ENCODE data around the gene SULT1E1. TPM values are rescaled to one million over a fixed set of nuclear protein-coding genes. Genes with fewer than 3 reads are reported as not detected.

SULT1E1 gene
- polyA plus RNA-seq, 1 donor (not counting 4 experiments of a cell fraction or from before 2014, with no cell fraction given), result 4.6 TPM

DNA sequence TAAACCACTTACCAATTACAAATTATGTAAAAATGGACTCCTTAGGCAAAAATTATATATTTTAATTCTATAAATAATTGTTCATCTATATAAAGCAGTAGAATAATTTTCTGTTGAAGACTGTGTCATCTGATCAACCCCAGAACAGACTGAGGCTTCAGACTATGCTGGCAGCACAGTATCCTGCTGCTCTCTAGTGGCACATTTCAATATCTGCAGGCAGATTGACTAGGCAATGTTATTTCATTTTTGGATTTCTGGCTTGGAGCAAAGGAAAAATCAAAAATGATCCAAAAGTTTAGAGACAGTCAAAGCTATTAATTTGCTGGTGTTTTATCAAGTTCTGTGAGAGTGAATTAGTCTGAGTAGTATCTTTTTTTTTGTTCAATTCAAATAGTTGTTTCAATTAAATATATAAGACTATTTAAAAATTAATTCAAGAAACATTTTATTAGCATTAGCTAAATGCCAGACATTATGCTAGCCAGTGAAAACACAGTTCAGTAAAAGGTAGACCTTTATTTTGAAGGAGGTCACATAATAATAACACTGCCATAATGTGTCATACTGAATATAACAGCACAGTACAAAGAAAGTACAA lies 21.3 kb upstream of the SULT1E1 start:
- Histone ChIP-seq H3K27ac (ENCODE audit: control insufficient read depth, insufficient read depth, low read length) (no peak overlapping the region), H3K79me2 (ENCODE audit: control insufficient read depth, insufficient read depth, low read length) (no peaks in the 10 kb centered on the region), H3K9me1 (ENCODE audit: control insufficient read depth, extremely low read depth, insufficient read depth, low read length) (no peaks in the 10 kb centered on the region), H3K4me1 (ENCODE audit: control insufficient read depth, extremely low read depth, insufficient read depth, low read length) (no peaks in the 10 kb centered on the region), H3K27me3 (ENCODE audit: control insufficient read depth, extremely low read depth, insufficient read depth, low read length) (no peaks in the 10 kb centered on the region), H3K9ac (ENCODE audit: control insufficient read depth, extremely low read depth, insufficient read depth, low read length) (no peak overlapping the region), H3K4me3 (ENCODE audit: control insufficient read depth in 2 of 3, extremely low read depth in 1 of 3, insufficient read depth in 2 of 3, low read depth in 1 of 3, low read length in 3 of 3) (no peak overlapping the region), H4K20me1 (ENCODE audit: control insufficient read depth, extremely low read depth, insufficient read depth, low read length) (no peaks in the 10 kb centered on the region), H3K36me3 (ENCODE audit: control insufficient read depth in 2 of 2, extremely low read depth in 1 of 2, insufficient read depth in 2 of 2, low read length in 2 of 2) (no peaks in the 10 kb centered on the region), H2AFZ (ENCODE audit: control insufficient read depth, low read length) (no peak overlapping the region), H3K9me3 (ENCODE audit: control insufficient read depth, low read depth, low read length) (no peaks in the 10 kb centered on the region), H3K4me2 (ENCODE audit: control insufficient read depth, extremely low read depth, insufficient read depth, low read depth, low read length) (no peak overlapping the region)
- peak; percentile 62 for FAIRE-seq
- TF ChIP-seq EZH2 (IDR thresholded peaks at IDR 0.05; ENCODE audit: low read length), result no peak
- TF ChIP-seq, protein P1, sequence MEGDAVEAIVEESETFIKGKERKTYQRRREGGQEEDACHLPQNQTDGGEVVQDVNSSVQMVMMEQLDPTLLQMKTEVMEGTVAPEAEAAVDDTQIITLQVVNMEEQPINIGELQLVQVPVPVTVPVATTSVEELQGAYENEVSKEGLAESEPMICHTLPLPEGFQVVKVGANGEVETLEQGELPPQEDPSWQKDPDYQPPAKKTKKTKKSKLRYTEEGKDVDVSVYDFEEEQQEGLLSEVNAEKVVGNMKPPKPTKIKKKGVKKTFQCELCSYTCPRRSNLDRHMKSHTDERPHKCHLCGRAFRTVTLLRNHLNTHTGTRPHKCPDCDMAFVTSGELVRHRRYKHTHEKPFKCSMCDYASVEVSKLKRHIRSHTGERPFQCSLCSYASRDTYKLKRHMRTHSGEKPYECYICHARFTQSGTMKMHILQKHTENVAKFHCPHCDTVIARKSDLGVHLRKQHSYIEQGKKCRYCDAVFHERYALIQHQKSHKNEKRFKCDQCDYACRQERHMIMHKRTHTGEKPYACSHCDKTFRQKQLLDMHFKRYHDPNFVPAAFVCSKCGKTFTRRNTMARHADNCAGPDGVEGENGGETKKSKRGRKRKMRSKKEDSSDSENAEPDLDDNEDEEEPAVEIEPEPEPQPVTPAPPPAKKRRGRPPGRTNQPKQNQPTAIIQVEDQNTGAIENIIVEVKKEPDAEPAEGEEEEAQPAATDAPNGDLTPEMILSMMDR (optimal IDR thresholded peaks at IDR 0.05 in 1 of 3, IDR thresholded peaks at IDR 0.05 in 1 of 3, conservative IDR thresholded peaks at IDR 0.05 in 1 of 3; ENCODE audit: extremely low read depth in 1 of 3, insufficient read depth in 2 of 3, low read length in 3 of 3), result peak; percentile 74 to 86 (median 80)
- dilution Hi-C loops (cut with MboI; ENCODE audit: extremely low pct_ligation_motif_present, low sequenced_read_pairs), result no loop called here
- DNase-seq (ENCODE audit: low read depth, low spot score), result no peak

- no peak for TF ChIP-seq EZH2 (IDR thresholded peaks at IDR 0.05; ENCODE audit: low read length)
- TF ChIP-seq, protein P1 (optimal IDR thresholded peaks at IDR 0.05 in 1 of 3, IDR thresholded peaks at IDR 0.05 in 1 of 3, conservative IDR thresholded peaks at IDR 0.05 in 1 of 3; ENCODE audit: extremely low read depth in 1 of 3, insufficient read depth in 2 of 3, low read length in 3 of 3), result no peak
- H3K36me3 ChIP-seq (ENCODE audit: control insufficient read depth in 2 of 2, extremely low read depth in 1 of 2, insufficient read depth in 2 of 2, low read length in 2 of 2), result no peaks in the 10 kb centered on the region
- H3K79me2 ChIP-seq (ENCODE audit: control insufficient read depth, insufficient read depth, low read length), result no peaks in the 10 kb centered on the region
- H3K9ac ChIP-seq (ENCODE audit: control insufficient read depth, extremely low read depth, insufficient read depth, low read length), result no peak overlapping the region
- H3K9me3 ChIP-seq (ENCODE audit: control insufficient read depth, low read depth, low read length), result no peaks in the 10 kb centered on the region
- DNase-seq (ENCODE audit: low read depth, low spot score), result no peak
- no peak overlapping the region for H3K4me3 ChIP-seq (ENCODE audit: control insufficient read depth in 2 of 3, extremely low read depth in 1 of 3, insufficient read depth in 2 of 3, low read depth in 1 of 3, low read length in 3 of 3)
- no peaks in the 10 kb centered on the region for H3K9me1 ChIP-seq (ENCODE audit: control insufficient read depth, extremely low read depth, insufficient read depth, low read length)
- no peak for FAIRE-seq
- no peak overlapping the region for H3K4me2 ChIP-seq (ENCODE audit: control insufficient read depth, extremely low read depth, insufficient read depth, low read depth, low read length)
- H3K4me1 ChIP-seq (ENCODE audit: control insufficient read depth, extremely low read depth, insufficient read depth, low read length), result no peaks in the 10 kb centered on the region
- no peak overlapping the region for H3K27ac ChIP-seq (ENCODE audit: control insufficient read depth, insufficient read depth, low read length)
- H3K27me3 ChIP-seq (ENCODE audit: control insufficient read depth, extremely low read depth, insufficient read depth, low read length), result no peaks in the 10 kb centered on the region
- H4K20me1 ChIP-seq (ENCODE audit: control insufficient read depth, extremely low read depth, insufficient read depth, low read length), result no peaks in the 10 kb centered on the region
- dilution Hi-C loops (cut with MboI; ENCODE audit: extremely low pct_ligation_motif_present, low sequenced_read_pairs), result no loop called here
- H2AFZ ChIP-seq (ENCODE audit: control insufficient read depth, low read length), result no peak overlapping the region
These were observed 18.3 kb upstream of the SULT1E1 start for GRCh38 chr4:69878250-69878649.

All from keratinocyte (primary cell).